HEK293T (cell line): ENCODE results near the gene AMIGO2.

ENCODE experiments used
- FOXA1 ChIP-seq: fragments of 450-650 bp; IDR thresholded peaks from 2 replicates; pipeline ENCODE4 v1.6.1; 2016; ENCODE audit warnings: mild to moderate bottlenecking
- FOXK2 ChIP-seq: fragments of 450-650 bp; IDR thresholded peaks from 2 replicates; pipeline ENCODE4 v1.6.1; 2016; ENCODE audit warnings: mild to moderate bottlenecking
- HDGF ChIP-seq: fragments of 450-650 bp; IDR thresholded peaks from 2 replicates; pipeline ENCODE4 v1.6.1; 2017; ENCODE audit warnings: antibody characterized with exemption, borderline replicate concordance
- PKNOX1 ChIP-seq: fragments of 450-650 bp; IDR thresholded peaks from 2 replicates; pipeline ENCODE4 v1.6.1; 2016
- SP1 ChIP-seq: fragments of 450-650 bp; IDR thresholded peaks from 2 replicates; pipeline ENCODE4 v1.6.1; 2017
- TARDBP ChIP-seq: fragments of 450-650 bp; IDR thresholded peaks from 2 replicates; pipeline ENCODE4 v1.6.1; 2016
- ZNF384 ChIP-seq: fragments of 450-650 bp; IDR thresholded peaks from 2 replicates; pipeline ENCODE4 v1.6.1; 2016

DNA sequence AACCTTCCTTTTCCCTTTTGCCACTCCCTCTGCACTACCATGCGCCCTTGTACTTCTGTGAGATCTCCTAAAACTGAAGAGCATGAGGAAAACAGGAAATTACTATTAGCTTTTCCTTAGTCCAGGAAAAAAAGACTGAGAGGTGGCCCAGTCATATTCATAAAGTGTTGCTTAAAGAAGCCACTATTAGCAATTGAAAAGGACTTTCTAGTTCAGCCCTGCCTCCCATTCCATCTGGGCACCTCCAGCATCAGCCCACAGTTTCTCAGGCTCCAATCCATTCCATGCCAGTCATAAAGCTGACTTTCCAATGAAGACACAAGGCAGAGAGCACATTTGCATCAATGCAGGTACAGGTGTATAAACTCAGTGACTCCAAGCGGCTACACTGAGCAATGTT lies 19.9 kb upstream of the AMIGO2 start:
- no peak for TF ChIP-seq TARDBP
- no peak for TF ChIP-seq FOXK2
- no peak for TF ChIP-seq ZNF384
- TF ChIP-seq SP1: no peak
- TF ChIP-seq FOXA1: no peak
- no peak for TF ChIP-seq PKNOX1
- no peak for TF ChIP-seq HDGF
